Measurements from ENCODE around the gene LENG8.

- no peak for TF ChIP-seq CTCF (IDR thresholded peaks at IDR 0.05; ENCODE audit: insufficient read depth, low read depth, low read length)
- no peak for TF ChIP-seq EZH2 (IDR thresholded peaks at IDR 0.05; ENCODE audit: insufficient read depth, low read length)
These were observed 11.4 kb downstream of the LENG8 start for GRCh38 chr19:54460230-54461005.

All from astrocyte (in vitro differentiated cells and primary cell).